ENCODE measurements around the gene TOMM22. TPM values are rescaled to one million over a fixed set of nuclear protein-coding genes. Genes with fewer than 3 reads are reported as not detected.

Gene TOMM22
- total RNA-seq, 1 donor from 2014 or later = 54.7 TPM

DNA sequence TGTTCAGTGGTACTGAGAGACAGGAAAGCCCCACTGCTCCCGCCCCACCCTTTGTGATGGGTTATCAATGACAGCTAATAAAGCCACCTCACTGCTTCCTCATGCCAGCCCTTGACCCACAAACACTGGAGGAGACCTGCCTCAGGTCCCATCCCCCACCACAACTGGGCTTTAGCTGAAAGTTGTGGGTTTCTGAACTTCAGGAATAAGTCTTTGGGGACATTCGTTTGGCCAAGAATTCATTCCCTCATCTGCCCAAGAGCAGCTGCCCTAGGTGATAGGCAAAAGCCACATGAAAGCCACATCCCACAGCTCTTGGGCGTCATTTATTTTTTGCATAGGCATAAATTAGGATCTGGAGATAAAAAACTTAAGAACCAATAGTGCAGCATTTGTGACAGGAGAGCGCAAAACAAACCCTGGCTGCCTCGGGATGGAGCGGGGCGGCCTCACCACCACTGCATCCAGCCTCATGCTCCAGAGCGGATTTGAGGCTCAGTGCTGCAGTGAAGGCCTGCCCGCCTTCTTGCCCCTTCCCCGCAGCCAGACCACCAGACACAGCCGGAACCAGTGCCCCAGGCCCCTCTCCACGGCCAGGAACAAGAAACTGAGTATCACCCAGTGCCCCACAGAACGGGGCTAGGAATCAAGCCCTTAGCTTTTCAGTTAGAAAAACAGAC lies 52.8 kb downstream of the TOMM22 start:
- no peak for DNase-seq

Other genes starting within 250 kb of the TOMM22 start
- gene KCNJ4, start 226.8 kb upstream of the TOMM22 start, total RNA-seq = 9.7 TPM
- 0.94 TPM for gene KDELR3, start 213.9 kb upstream of the TOMM22 start, total RNA-seq
- gene DDX17, start 175.6 kb upstream of the TOMM22 start, total RNA-seq = 646 TPM
- 4.1 TPM for gene DMC1, start 111.8 kb upstream of the TOMM22 start, total RNA-seq
- gene FAM227A, start 25.6 kb upstream of the TOMM22 start, total RNA-seq = 3.7 TPM
- gene CBY1, start 25.3 kb upstream of the TOMM22 start, total RNA-seq = 16.5 TPM
- 66.1 TPM for gene JOSD1, start 19.0 kb downstream of the TOMM22 start, total RNA-seq
- 32.1 TPM for gene GTPBP1, start 24.0 kb downstream of the TOMM22 start, total RNA-seq
- gene SUN2, start 74.0 kb downstream of the TOMM22 start, total RNA-seq = 78.1 TPM
- gene DNAL4, start 112.2 kb downstream of the TOMM22 start, total RNA-seq = 17.3 TPM
- 11.5 TPM for gene NPTXR, start 162.1 kb downstream of the TOMM22 start, total RNA-seq
- gene CBX6, start 190.3 kb downstream of the TOMM22 start, total RNA-seq = 33.8 TPM